GM18867 (cell line): ENCODE results near the gene ABCC3.

Experiments
- ATAC-seq: cut with Tn5 transposase; IDR thresholded peaks from one replicate; pipeline ENCODE4 v1.9.1; 2021; ENCODE audit warnings: mild to moderate bottlenecking, moderate library complexity; ENCODE audit not compliant: unreplicated experiment

ABCC3 gene

GRCh38 chr17:50683434-50684287 is 49.0 kb downstream of the ABCC3 start:
- no peak for ATAC-seq

- ATAC-seq = no peak
Measured at GRCh38 chr17:50684288-50684611, 49.6 kb downstream of the ABCC3 start.

- ATAC-seq = no peak
Measured at GRCh38 chr17:50684612-50685333, 50.1 kb downstream of the ABCC3 start.

- no peak for ATAC-seq
Measured at GRCh38 chr17:50685334-50685665, 50.6 kb downstream of the ABCC3 start.

- no peak for ATAC-seq
Measured at GRCh38 chr17:50685691-50686493, 51.2 kb downstream of the ABCC3 start.

GRCh38 chr17:50686494-50687199 is 52.0 kb downstream of the ABCC3 start:
- no peak for ATAC-seq

- no peak for ATAC-seq
Measured at GRCh38 chr17:50687200-50688066, 52.8 kb downstream of the ABCC3 start.

GRCh38 chr17:50688245-50688644 is 53.6 kb downstream of the ABCC3 start:
- ATAC-seq = no peak

- no peak for ATAC-seq
Measured at GRCh38 chr17:50689251-50689650, 54.6 kb downstream of the ABCC3 start.

GRCh38 chr17:50689956-50690886 is 55.5 kb downstream of the ABCC3 start:
- ATAC-seq = no peak

GRCh38 chr17:50690887-50691549 is 56.3 kb downstream of the ABCC3 start:
- no peak for ATAC-seq

- no peak for ATAC-seq
Measured at GRCh38 chr17:50691550-50692447, 57.1 kb downstream of the ABCC3 start.

GRCh38 chr17:50692448-50693035 is 57.9 kb downstream of the ABCC3 start:
- no peak for ATAC-seq

- ATAC-seq = no peak
Measured at GRCh38 chr17:50693036-50693682, 58.5 kb downstream of the ABCC3 start.

GRCh38 chr17:50696365-50696879 is 61.7 kb downstream of the ABCC3 start:
- ATAC-seq = no peak

- ATAC-seq = no peak
Measured at GRCh38 chr17:50697062-50697461, 62.4 kb downstream of the ABCC3 start.
